ENCODE results near the gene ACTN2. TPM values are rescaled to one million over a fixed set of nuclear protein-coding genes. Genes with fewer than 3 reads are reported as not detected.

The ACTN2 gene
- total RNA-seq, 1 donor from 2014 or later = 0.54 TPM

DNA sequence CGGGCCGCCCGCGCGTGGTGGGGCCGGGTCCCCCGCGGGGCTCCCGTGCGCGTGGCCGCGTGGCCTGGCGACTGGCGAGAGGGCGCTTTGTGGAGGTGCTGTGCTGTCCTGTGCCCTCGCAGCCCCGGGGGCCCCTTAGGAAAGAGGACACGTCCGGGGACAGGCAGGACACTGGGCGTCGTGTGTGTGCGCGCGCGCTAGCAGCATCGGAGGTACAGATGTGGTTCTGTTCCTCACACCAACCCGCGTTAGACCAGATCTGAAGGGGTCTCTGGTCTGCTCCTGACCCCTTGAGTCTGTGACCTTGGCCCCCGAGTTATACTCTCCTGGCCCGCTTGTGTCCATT is 489 bp downstream of the ACTN2 start:
- no peak for DNase-seq (ENCODE audit: low read depth, low spot score)
- Mint-ChIP-seq H3K36me3 (ENCODE audit: low read depth) (peaks cover 4% of the 10 kb centered on the region), H3K4me1 (peaks cover 14% of the 10 kb centered on the region), H3K27me3 (ENCODE audit: low read depth) (peaks cover 75% of the 10 kb centered on the region), H3K4me3 (peak overlapping the region; percentile 75), H3K9me3 (peaks cover 6% of the 10 kb centered on the region), H3K27ac (ENCODE audit: unreplicated experiment) (no peak overlapping the region)
- TF ChIP-seq, protein P1, sequence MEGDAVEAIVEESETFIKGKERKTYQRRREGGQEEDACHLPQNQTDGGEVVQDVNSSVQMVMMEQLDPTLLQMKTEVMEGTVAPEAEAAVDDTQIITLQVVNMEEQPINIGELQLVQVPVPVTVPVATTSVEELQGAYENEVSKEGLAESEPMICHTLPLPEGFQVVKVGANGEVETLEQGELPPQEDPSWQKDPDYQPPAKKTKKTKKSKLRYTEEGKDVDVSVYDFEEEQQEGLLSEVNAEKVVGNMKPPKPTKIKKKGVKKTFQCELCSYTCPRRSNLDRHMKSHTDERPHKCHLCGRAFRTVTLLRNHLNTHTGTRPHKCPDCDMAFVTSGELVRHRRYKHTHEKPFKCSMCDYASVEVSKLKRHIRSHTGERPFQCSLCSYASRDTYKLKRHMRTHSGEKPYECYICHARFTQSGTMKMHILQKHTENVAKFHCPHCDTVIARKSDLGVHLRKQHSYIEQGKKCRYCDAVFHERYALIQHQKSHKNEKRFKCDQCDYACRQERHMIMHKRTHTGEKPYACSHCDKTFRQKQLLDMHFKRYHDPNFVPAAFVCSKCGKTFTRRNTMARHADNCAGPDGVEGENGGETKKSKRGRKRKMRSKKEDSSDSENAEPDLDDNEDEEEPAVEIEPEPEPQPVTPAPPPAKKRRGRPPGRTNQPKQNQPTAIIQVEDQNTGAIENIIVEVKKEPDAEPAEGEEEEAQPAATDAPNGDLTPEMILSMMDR (conservative IDR thresholded peaks at IDR 0.05) = no peak

DNA sequence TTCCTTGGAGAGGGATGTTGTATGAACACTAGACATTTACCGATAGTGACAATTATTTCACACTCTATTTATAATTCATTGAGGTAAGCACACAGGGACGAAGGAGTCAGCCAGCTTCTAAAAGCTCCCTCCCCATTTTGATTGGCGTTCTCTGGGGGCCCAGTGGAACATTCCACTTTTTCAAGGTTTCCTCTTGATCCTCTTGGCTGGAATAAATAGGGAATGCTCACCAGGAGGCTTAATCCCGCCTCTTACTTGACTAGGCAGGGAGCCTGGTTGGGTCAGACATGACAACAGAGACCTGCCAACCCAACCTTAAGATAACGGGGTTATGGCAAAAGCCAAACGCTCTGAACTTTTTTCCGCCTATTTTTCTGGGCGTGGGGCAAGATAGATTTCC is 974 bp downstream of the ACTN2 start:
- peaks cover 72% of the 10 kb centered on the region for H3K27me3 Mint-ChIP-seq (ENCODE audit: low read depth)
- TF ChIP-seq, protein P1 (conservative IDR thresholded peaks at IDR 0.05) = no peak
- H3K9me3 Mint-ChIP-seq = peaks cover 6% of the 10 kb centered on the region
- peak overlapping the region; percentile 75 for H3K4me3 Mint-ChIP-seq
- DNase-seq (ENCODE audit: low read depth, low spot score) = no peak
- peaks cover 4% of the 10 kb centered on the region for H3K36me3 Mint-ChIP-seq (ENCODE audit: low read depth)
- peaks cover 14% of the 10 kb centered on the region for H3K4me1 Mint-ChIP-seq
- H3K27ac Mint-ChIP-seq (ENCODE audit: unreplicated experiment) = peak overlapping the region; percentile 37

DNA sequence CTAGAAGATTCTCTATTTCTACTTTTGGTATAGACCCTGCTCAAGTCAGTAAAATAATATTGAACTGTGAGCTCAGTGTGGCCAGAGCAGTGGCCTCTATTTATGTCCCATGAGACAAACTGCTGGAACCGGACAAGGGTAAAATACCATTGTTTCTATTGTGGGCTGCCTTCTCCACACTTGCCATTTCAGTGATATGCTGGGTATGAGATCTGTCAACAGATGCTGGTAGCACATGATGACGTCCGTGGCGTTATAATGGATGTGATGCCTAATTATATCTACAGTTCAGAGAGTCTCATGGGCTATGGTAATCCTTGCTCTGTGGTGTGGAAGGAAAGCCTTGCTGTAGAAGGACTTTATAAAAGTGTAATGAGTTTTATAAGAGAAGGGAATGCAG is 2.4 kb downstream of the ACTN2 start:
- peaks cover 4% of the 10 kb centered on the region for H3K36me3 Mint-ChIP-seq (ENCODE audit: low read depth)
- H3K9me3 Mint-ChIP-seq = peaks cover 6% of the 10 kb centered on the region
- peaks cover 14% of the 10 kb centered on the region for H3K4me1 Mint-ChIP-seq
- no peak overlapping the region for H3K4me3 Mint-ChIP-seq
- no peak overlapping the region for H3K27ac Mint-ChIP-seq (ENCODE audit: unreplicated experiment)
- TF ChIP-seq, protein P1 (conservative IDR thresholded peaks at IDR 0.05) = no peak
- H3K27me3 Mint-ChIP-seq (ENCODE audit: low read depth) = peaks cover 61% of the 10 kb centered on the region
- no peak for DNase-seq (ENCODE audit: low read depth, low spot score)

DNA sequence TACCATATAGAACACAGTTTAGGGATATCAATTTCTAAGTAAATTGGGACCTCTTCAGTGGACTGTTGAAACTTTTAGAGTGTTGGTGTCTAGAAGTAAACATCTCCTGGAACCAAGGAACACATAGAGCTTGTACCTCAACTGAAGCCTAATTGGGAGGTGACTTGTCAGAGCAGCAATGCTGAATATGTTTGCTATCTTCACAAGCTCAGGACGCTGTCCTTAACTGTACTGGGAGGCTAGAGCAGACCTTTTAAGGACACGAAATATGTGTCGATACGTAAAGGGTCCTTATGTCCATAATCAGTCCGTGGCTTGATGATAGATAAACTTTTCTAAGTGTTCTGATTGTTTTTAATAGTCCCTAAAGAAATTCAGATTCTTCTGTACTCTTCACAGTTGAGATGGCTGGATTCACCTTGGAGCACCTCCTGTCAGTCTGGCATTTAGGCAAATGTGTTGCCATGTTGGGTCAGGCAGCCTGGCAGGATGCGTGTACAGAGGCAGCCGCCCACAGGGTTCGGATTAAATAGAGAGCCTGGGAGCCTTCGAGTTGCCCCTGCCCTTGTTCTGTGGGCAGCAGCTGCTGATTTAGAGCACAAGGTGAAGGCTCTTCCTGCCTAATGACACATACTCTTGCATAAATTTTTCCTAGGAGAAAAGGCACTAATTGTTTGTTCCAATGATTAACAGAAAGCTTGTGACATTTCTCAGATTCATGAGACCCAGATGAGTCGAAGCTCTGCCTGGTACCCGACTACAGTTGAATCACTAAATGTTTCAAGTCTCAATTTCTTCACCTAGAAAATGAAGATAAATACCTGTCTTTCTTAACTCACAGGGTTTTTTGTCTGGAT is 3.6 kb downstream of the ACTN2 start:
- H3K36me3 Mint-ChIP-seq (ENCODE audit: low read depth) = peaks cover 4% of the 10 kb centered on the region
- no peak for DNase-seq (ENCODE audit: low read depth, low spot score)
- TF ChIP-seq, protein P1 (conservative IDR thresholded peaks at IDR 0.05) = no peak
- H3K27ac Mint-ChIP-seq (ENCODE audit: unreplicated experiment) = no peak overlapping the region
- peaks cover 6% of the 10 kb centered on the region for H3K9me3 Mint-ChIP-seq
- peaks cover 14% of the 10 kb centered on the region for H3K4me1 Mint-ChIP-seq
- peaks cover 52% of the 10 kb centered on the region for H3K27me3 Mint-ChIP-seq (ENCODE audit: low read depth)
- H3K4me3 Mint-ChIP-seq = no peak overlapping the region

DNA sequence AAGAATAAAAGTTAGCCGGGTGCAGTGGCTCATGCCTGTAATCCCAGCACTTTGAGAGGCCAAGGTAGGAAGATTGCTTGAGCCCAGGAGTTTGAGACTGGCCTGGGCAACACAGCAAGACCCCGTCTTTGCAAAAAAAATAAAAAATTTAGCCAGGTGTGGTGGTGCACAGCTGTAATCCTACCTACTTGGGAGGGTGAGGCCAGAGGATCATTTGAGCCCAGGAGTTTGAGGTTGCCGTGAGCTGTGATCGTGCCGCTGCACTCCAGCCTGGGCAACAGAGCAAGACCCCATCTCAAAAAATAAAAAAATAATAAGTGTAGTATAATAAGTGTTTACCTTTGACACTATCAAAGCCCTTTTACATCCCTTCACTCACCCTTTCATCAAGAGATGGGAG is 5.0 kb downstream of the ACTN2 start:
- Mint-ChIP-seq H3K36me3 (ENCODE audit: low read depth) (no peaks in the 10 kb centered on the region), H3K4me1 (peaks cover 9% of the 10 kb centered on the region), H3K4me3 (no peak overlapping the region), H3K27ac (ENCODE audit: unreplicated experiment) (no peak overlapping the region), H3K27me3 (ENCODE audit: low read depth) (peaks cover 41% of the 10 kb centered on the region), H3K9me3 (no peaks in the 10 kb centered on the region)
- TF ChIP-seq, protein P1 (conservative IDR thresholded peaks at IDR 0.05) = no peak
- DNase-seq (ENCODE audit: low read depth, low spot score) = no peak

Measured in neural crest cell (in vitro differentiated cells).